ENCODE measurements around the gene ZNRF1. TPM values are rescaled to one million over a fixed set of nuclear protein-coding genes. Genes with fewer than 3 reads are reported as not detected.

ZNRF1 gene
- polyA plus RNA-seq, 2 of the 4 experiments (the other 2 are of a cell fraction) = 18.6 to 22.6 TPM

DNA sequence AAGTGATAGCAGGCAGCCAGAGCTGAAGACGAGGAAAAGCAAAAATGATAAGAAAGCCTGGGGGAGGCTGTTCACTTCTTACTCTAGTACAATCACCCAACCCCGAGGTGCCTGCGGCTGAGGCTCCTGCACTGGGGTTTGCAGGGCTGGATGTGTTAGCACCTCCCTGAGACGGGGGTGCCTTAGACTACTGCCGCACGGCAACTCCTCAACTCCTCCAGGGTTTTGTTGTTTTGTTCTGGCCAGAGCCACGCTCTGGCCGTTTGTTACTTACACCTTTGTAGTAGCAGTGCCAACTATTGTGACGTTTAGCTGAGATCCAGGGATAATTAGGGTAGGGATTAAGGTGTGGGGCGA, 66.3 kb downstream of the ZNRF1 start:
- ATAC-seq (peak in 1 of 2 experiments; percentile 17; a peak in 2 of 6 replicates), DNase-seq (ENCODE audit: low read depth in 1 of 2, low spot score in 1 of 2) (no peak), FAIRE-seq (no peak)
- H3K4me3 ChIP-seq = no peak overlapping the region
- H3K4me1 ChIP-seq = peaks cover 29% of the 10 kb centered on the region
- H3K27ac ChIP-seq = peak overlapping the region in 1 of 2 experiments; percentile 36; a peak in 2 of 6 replicates
- CTCF ChIA-PET = interaction anchor here (1.2 to 1.5 kb wide), 3 partner anchors 19 to 67 kb away, joined by 3 to 4 read pairs (median 3); partner anchors contain the start of gene ZNRF1
- 77% methylated on average over 10 of the region's 10 CpGs for WGBS (ENCODE audit: missing lambda C conversion rate)
- POLR2A ChIA-PET = no interaction called here
- TF ChIP-seq CHD2 (IDR thresholded peaks at IDR 0.05; ENCODE audit: low read length, partially characterized antibody) = no peak
- no peak for TF ChIP-seq FOXS1 (CRISPR knock-in tag; IDR thresholded peaks at IDR 0.05)
- TF ChIP-seq POLR2A (IDR thresholded peaks at IDR 0.05; ENCODE audit: low read length) = no peak
- TF ChIP-seq, protein P1, sequence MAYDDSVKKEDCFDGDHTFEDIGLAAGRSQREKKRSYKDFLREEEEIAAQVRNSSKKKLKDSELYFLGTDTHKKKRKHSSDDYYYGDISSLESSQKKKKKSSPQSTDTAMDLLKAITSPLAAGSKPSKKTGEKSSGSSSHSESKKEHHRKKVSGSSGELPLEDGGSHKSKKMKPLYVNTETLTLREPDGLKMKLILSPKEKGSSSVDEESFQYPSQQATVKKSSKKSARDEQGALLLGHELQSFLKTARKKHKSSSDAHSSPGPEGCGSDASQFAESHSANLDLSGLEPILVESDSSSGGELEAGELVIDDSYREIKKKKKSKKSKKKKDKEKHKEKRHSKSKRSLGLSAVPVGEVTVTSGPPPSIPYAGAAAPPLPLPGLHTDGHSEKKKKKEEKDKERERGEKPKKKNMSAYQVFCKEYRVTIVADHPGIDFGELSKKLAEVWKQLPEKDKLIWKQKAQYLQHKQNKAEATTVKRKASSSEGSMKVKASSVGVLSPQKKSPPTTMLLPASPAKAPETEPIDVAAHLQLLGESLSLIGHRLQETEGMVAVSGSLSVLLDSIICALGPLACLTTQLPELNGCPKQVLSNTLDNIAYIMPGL (CRISPR knock-in tag; IDR thresholded peaks at IDR 0.05; ENCODE audit: borderline replicate concordance) = no peak
- TF ChIP-seq EHF (CRISPR knock-in tag; IDR thresholded peaks at IDR 0.05) = no peak
- no peak for TF ChIP-seq RFX5 (IDR thresholded peaks at IDR 0.05)
- no peak for TF ChIP-seq RNF2 (IDR thresholded peaks at IDR 0.05; ENCODE audit: borderline replicate concordance, low read depth)
- peak overlapping the region; percentile 32 for H3K4me2 ChIP-seq
- no peaks in the 10 kb centered on the region for H3K9me3 ChIP-seq

DNA sequence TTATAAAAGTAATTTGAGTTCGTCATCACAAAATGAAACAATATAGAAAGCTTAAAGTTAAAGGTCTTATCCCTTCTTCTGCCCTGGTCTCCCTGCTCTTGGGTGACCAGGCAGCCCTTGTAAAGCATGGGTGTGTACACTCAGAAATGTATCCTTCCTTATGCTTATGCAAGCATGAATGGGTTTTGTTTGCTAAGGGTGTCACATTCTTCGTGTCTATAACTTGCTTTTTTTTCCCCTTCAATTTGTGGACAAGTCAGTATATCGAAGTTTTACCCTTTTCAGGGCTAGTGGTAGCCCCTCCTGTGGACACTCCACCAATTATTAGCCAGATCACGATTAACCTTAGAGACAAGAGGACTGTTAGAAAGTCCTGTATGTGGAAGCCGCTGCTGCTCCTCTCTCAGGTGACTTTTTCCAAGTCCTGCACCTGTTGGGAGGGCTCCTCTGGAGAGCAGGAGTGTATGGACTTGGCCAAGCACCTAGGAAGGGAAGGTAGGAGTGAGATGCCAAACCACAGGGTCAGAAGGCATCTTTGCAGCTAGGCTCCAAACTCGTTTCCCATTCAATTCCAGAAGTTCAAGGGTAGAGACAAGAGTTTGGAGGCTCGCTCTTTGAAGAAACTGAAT, 66.8 kb downstream of the ZNRF1 start:
- peak overlapping the region in 1 of 2 experiments; percentile 36; a peak in 1 of 6 replicates for H3K27ac ChIP-seq
- WGBS (ENCODE audit: missing lambda C conversion rate) = 47% methylated on average over 7 of the region's 7 CpGs
- H3K4me2 ChIP-seq = peak overlapping the region; percentile 32
- POLR2A ChIA-PET = no interaction called here
- H3K9me3 ChIP-seq = no peaks in the 10 kb centered on the region
- no peak overlapping the region for H3K4me3 ChIP-seq
- DNase-seq (ENCODE audit: low read depth in 1 of 2, low spot score in 1 of 2) (peak in 1 of 2 experiments; percentile 33), FAIRE-seq (no peak), ATAC-seq (peak in 1 of 2 experiments; percentile 66; a peak in 3 of 6 replicates)
- CTCF ChIA-PET = interaction anchor here (1.2 kb wide), 1 partner anchor 55 kb away, joined by 3 read pairs; no protein-coding TSS in a partner anchor
- H3K4me1 ChIP-seq = peaks cover 34% of the 10 kb centered on the region
- no peak for TF ChIP-seq NFE2L2 (conservative IDR thresholded peaks at IDR 0.05; ENCODE audit: low read length)
- no peak for TF ChIP-seq ZC3H11A (IDR thresholded peaks at IDR 0.05)

DNA sequence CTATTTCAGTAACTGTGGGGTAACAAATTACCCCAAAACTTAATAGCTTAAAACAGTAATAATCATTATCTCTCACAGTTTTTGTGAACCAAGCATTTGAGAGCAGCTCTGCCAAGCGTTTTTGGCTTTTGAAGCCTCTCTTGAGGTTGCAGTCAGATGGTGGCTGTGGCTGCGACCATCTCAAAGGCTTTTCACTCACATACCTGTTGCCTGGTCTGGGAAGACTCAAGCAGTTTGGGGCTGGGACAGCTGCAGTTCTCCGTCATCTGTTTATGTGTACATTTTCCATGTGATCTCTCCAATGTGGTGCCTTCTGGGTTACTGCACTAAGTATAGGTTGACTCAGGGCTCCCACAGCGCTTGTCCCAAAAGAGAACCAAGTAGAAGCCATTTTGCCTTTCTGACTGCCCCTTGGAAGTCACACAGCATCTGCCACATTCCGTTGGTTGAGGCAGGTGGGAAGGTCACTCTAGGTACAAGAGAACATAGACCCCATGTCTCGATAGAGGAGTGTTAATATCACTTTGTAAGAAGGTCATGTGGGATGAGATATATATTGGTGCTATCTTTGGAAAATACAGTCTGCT, 68.1 kb downstream of the ZNRF1 start:
- H3K9me3 ChIP-seq = no peaks in the 10 kb centered on the region
- ChIA-PET POLR2A (no interaction called here), CTCF (no interaction called here)
- H3K4me1 ChIP-seq = peaks cover 37% of the 10 kb centered on the region
- 95% methylated on average over 6 of the region's 6 CpGs for WGBS (ENCODE audit: missing lambda C conversion rate)
- TF ChIP-seq, protein P2, sequence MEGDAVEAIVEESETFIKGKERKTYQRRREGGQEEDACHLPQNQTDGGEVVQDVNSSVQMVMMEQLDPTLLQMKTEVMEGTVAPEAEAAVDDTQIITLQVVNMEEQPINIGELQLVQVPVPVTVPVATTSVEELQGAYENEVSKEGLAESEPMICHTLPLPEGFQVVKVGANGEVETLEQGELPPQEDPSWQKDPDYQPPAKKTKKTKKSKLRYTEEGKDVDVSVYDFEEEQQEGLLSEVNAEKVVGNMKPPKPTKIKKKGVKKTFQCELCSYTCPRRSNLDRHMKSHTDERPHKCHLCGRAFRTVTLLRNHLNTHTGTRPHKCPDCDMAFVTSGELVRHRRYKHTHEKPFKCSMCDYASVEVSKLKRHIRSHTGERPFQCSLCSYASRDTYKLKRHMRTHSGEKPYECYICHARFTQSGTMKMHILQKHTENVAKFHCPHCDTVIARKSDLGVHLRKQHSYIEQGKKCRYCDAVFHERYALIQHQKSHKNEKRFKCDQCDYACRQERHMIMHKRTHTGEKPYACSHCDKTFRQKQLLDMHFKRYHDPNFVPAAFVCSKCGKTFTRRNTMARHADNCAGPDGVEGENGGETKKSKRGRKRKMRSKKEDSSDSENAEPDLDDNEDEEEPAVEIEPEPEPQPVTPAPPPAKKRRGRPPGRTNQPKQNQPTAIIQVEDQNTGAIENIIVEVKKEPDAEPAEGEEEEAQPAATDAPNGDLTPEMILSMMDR (IDR thresholded peaks at IDR 0.05) = no peak
- DNase-seq (ENCODE audit: low read depth in 1 of 2, low spot score in 1 of 2) (no peak), ATAC-seq (no peak), FAIRE-seq (no peak)
- no peak overlapping the region for H3K4me3 ChIP-seq
- H3K27ac ChIP-seq = no peak overlapping the region
- no peak overlapping the region for H3K4me2 ChIP-seq

DNA sequence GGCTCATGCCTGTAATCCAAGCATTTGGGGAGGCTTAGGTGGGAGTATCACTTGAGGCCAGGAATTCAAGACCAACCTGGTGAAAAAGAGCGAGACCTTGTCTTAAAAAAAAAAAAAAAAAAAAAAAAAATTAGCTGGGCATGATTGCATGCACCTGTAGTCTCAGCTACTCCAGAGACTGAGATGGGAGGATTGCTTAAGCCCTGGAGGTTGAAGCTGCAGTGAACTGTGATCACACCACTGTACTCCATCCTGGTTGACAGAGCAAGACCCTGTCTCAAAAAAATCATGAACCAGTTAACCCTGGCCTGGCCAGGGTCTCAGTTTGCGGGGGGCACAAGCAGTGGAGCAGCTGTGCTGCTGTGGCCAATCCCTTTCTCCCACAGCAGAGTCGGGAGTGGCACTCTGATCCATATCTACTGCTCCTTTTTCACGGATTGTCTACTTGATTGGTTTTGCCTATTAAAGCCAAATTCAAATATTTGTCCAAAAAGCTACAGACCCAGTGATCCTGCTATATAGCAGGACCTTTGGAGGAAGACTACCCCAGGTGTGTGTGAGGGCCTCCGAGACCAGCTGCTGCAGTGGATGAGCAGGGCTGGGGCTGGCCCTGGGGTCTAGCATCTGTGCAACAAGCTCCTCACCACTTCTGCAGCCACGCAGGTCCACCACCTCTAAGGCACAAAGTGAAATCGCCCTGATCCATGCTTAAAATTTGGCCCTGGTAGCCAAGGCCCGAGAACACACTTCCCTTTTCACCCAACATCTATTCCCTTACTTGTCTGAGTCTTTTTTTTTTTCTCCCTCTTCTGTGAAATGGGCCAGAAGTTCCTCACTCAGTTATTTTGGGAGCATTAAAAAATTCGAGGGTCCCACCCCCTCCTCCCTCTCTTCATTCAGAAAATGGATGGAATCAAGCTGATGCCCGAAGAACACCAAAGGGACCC, 69.5 kb downstream of the ZNRF1 start:
- CTCF ChIA-PET = interaction anchor here (0.6 to 1.5 kb wide), 4 partner anchors 43 to 585 kb away, joined by 3 to 7 read pairs (median 4); partner anchors contain the start of gene ZNRF1
- no peak overlapping the region for H3K4me2 ChIP-seq
- POLR2A ChIA-PET = no interaction called here
- ATAC-seq (no peak), DNase-seq (ENCODE audit: low read depth in 1 of 2, low spot score in 1 of 2) (no peak), FAIRE-seq (no peak)
- no peak overlapping the region for H3K27ac ChIP-seq
- WGBS (ENCODE audit: missing lambda C conversion rate) = 82% methylated on average over 10 of the region's 10 CpGs
- no peaks in the 10 kb centered on the region for H3K9me3 ChIP-seq
- no peak overlapping the region for H3K4me3 ChIP-seq
- peaks cover 27% of the 10 kb centered on the region for H3K4me1 ChIP-seq
- no peak for TF ChIP-seq ESRRA (IDR thresholded peaks at IDR 0.05; ENCODE audit: borderline replicate concordance, low read length)
- no peak for TF ChIP-seq ZC3H11A (IDR thresholded peaks at IDR 0.05)
- no peak for TF ChIP-seq KDM1A (IDR thresholded peaks at IDR 0.05; ENCODE audit: low read depth)
- TF ChIP-seq HOXB5 (CRISPR knock-in tag; IDR thresholded peaks at IDR 0.05) = no peak
- no peak for TF ChIP-seq TFCP2L1 (CRISPR knock-in tag; IDR thresholded peaks at IDR 0.05)
- TF ChIP-seq EHF (CRISPR knock-in tag; IDR thresholded peaks at IDR 0.05) = no peak
- TF ChIP-seq, protein P3, sequence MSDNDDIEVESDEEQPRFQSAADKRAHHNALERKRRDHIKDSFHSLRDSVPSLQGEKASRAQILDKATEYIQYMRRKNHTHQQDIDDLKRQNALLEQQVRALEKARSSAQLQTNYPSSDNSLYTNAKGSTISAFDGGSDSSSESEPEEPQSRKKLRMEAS (IDR thresholded peaks at IDR 0.05) = no peak
- TF ChIP-seq PHF8 (IDR thresholded peaks at IDR 0.05; ENCODE audit: borderline replicate concordance, low read depth) = no peak
- TF ChIP-seq, protein P4, sequence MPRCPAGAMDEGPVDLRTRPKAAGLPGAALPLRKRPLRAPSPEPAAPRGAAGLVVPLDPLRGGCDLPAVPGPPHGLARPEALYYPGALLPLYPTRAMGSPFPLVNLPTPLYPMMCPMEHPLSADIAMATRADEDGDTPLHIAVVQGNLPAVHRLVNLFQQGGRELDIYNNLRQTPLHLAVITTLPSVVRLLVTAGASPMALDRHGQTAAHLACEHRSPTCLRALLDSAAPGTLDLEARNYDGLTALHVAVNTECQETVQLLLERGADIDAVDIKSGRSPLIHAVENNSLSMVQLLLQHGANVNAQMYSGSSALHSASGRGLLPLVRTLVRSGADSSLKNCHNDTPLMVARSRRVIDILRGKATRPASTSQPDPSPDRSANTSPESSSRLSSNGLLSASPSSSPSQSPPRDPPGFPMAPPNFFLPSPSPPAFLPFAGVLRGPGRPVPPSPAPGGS (IDR thresholded peaks at IDR 0.05) = no peak
- TF ChIP-seq, protein P2 (IDR thresholded peaks at IDR 0.05) = no peak

Data from A549 (cell line).